Endothelial cell (in vitro differentiated cells): Measurements from ENCODE around the gene PCDHGA9. TPM values are rescaled to one million over a fixed set of nuclear protein-coding genes. Genes with fewer than 3 reads are reported as not detected.
A peak's percentile ranks its signal among the peaks of the same experiment; 100 is the strongest.
"Not testable (repeated sequence)": the region's sequence is repeated elsewhere in the genome, so short reads cannot be mapped to it uniquely, and the experiment has no call there.

ENCODE experiments used
- DNase-seq: peaks from one replicate; pipeline ENCODE4 v3.0.0; 2021; ENCODE audit warnings: low spot score
- H3K27ac Mint-ChIP-seq: one replicate; pipeline ENCODE4 v1.8.0; 2021; ENCODE audit warnings: mixed read lengths, inconsistent platforms; ENCODE audit not compliant: unreplicated experiment
- H3K27me3 Mint-ChIP-seq: one replicate; pipeline ENCODE4 v1.8.0; 2021; ENCODE audit warnings: mild to moderate bottlenecking, moderate library complexity, mixed read lengths, inconsistent platforms; ENCODE audit not compliant: unreplicated experiment
- H3K36me3 Mint-ChIP-seq: one replicate; pipeline ENCODE4 v1.8.0; 2021; ENCODE audit warnings: mild to moderate bottlenecking, low read depth, mixed read lengths, inconsistent platforms; ENCODE audit not compliant: unreplicated experiment
- H3K4me1 Mint-ChIP-seq: one replicate; pipeline ENCODE4 v1.8.0; 2021; ENCODE audit warnings: mild to moderate bottlenecking, mixed read lengths, inconsistent platforms; ENCODE audit not compliant: unreplicated experiment
- H3K4me3 Mint-ChIP-seq: one replicate; pipeline ENCODE4 v1.8.0; 2021; ENCODE audit warnings: mild to moderate bottlenecking, mixed read lengths, inconsistent platforms; ENCODE audit not compliant: unreplicated experiment
- H3K9me3 Mint-ChIP-seq: one replicate; pipeline ENCODE4 v1.8.0; 2021; ENCODE audit warnings: mixed read lengths, inconsistent platforms; ENCODE audit not compliant: unreplicated experiment
- CTCF ChIP-seq: fragments of 200-600 bp; sonication (generic); IDR thresholded peaks from one replicate; pipeline ENCODE4 v1.5.0; 2021; ENCODE audit warnings: antibody characterized with exemption; ENCODE audit not compliant: unreplicated experiment
- total RNA-seq: library from RNA; stranded (reverse); fragmentation: NEBNext Ultra II Directional; extraction: Animal tissue kit (Norgen Biotek cat#: 25700); gene quantifications from one replicate; pipeline ENCODE4 v1.2.1, GENCODE V29; 2021; ENCODE audit not compliant: unreplicated experiment

The PCDHGA9 gene
- total RNA-seq, 1 donor from 2014 or later, result 3.1 TPM

GRCh38 chr5:141403387-141403786 lies 809 bp downstream of the PCDHGA9 start:
- peaks cover 8% of the 10 kb centered on the region for H3K4me1 Mint-ChIP-seq
- H3K36me3 Mint-ChIP-seq, result peaks cover 44% of the 10 kb centered on the region
- H3K9me3 Mint-ChIP-seq, result peaks cover 19% of the 10 kb centered on the region
- H3K27ac Mint-ChIP-seq, result no peak overlapping the region
- peak overlapping the region; percentile 26 for H3K4me3 Mint-ChIP-seq
- DNase-seq, result no peak
- TF ChIP-seq CTCF, result no peak
- peaks cover 2% of the 10 kb centered on the region for H3K27me3 Mint-ChIP-seq

GRCh38 chr5:141407790-141408505 lies 5.4 kb downstream of the PCDHGA9 start, which contains the start of gene PCDHGB6:
TSS of gene PCDHGB6 (plus strand) at chr5:141408021. CDS start at chr5:141408203, 182 bp downstream.
- Mint-ChIP-seq H3K9me3 (peaks cover 10% of the 10 kb centered on the region), H3K4me1 (peaks cover 24% of the 10 kb centered on the region), H3K4me3 (peak within 1 kb of the TSS; percentile 97), H3K36me3 (peaks cover 42% of the 10 kb centered on the region), H3K27ac (peak within 1 kb of the TSS; percentile 93)
- H3K27me3 Mint-ChIP-seq, result not testable (repeated sequence)
- TF ChIP-seq CTCF, result peak; percentile 89
- peak; percentile 87 for DNase-seq

- TF ChIP-seq CTCF, result no peak
- no peak overlapping the region for H3K27ac Mint-ChIP-seq
- H3K4me3 Mint-ChIP-seq, result peak overlapping the region; percentile 97
- peaks cover 15% of the 10 kb centered on the region for H3K9me3 Mint-ChIP-seq
- peaks cover 8% of the 10 kb centered on the region for H3K27me3 Mint-ChIP-seq
- peaks cover 38% of the 10 kb centered on the region for H3K4me1 Mint-ChIP-seq
- DNase-seq, result no peak
- H3K36me3 Mint-ChIP-seq, result peaks cover 48% of the 10 kb centered on the region
These were observed 7.2 kb downstream of the PCDHGA9 start for GRCh38 chr5:141409598-141410306.

- no peak for TF ChIP-seq CTCF
- Mint-ChIP-seq H3K36me3 (peaks cover 53% of the 10 kb centered on the region), H3K4me3 (peak overlapping the region; percentile 72), H3K9me3 (peaks cover 23% of the 10 kb centered on the region), H3K4me1 (peaks cover 43% of the 10 kb centered on the region), H3K27me3 (peaks cover 10% of the 10 kb centered on the region), H3K27ac (peak overlapping the region; percentile 30)
- DNase-seq, result no peak
These were observed 9.0 kb downstream of the PCDHGA9 start for GRCh38 chr5:141411575-141411974.
